Pancreas (tissue), 10 donors: ENCODE data around the gene CNR2. TPM values are rescaled to one million over a fixed set of nuclear protein-coding genes. Genes with fewer than 3 reads are reported as not detected.
A peak's percentile ranks its signal among the peaks of the same experiment; 100 is the strongest.

ENCODE experiments used
- ATAC-seq, 4 donors: fragments of 200-7000 bp; cut with Tn5 transposase; one replicate each; pipeline versions ENCODE4 v1.8.0 to v1.9.1; 2020; ENCODE audit warnings: mild to moderate bottlenecking in 4 of 4, moderate library complexity in 4 of 4
- DNase-seq, 6 donors: peaks; one replicate each; pipeline ENCODE4 v3.0.0-alpha.2; 2020
- FAIRE-seq: peaks from 2 replicates; lab custom pipeline; 2012; peaks lifted over from hg19 to GRCh38; lab: Jason Lieb, UNC
- H3K27ac ChIP-seq, 4 donors: fragments of 200-600 bp; sonication (generic); 1 replicate in 3 of 4; 2 replicates in 1 of 4; pipeline versions ENCODE4 v1.5.0 to v1.8.0; 2020
- H3K27me3 ChIP-seq, 4 donors: fragments of 200-600 bp; one replicate each; pipeline ENCODE4 v1.8.0; 2021
- H3K36me3 ChIP-seq, 3 donors: fragments of 200-600 bp; sonication (generic) in 1 of 3; one replicate each; pipeline versions ENCODE4 v1.5.0 to v1.8.0; 2020 to 2021
- H3K4me1 ChIP-seq, 3 donors: fragments of 200-600 bp; one replicate each; pipeline ENCODE4 v1.8.0; 2021
- H3K4me3 ChIP-seq, 4 donors: fragments of 200-600 bp; sonication (generic) in 2 of 4; one replicate each; pipeline versions ENCODE4 v1.5.0 to v1.8.0; 2020 to 2021
- H3K9me3 ChIP-seq, 4 donors: fragments of 200-600 bp; one replicate each; pipeline ENCODE4 v1.8.0; 2021
- WGBS, 2 donors: extraction: QIAGEN DNeasy Blood & Tissue Kit; methylation state at CpG; one replicate each; pipeline ENCODE4 v1.1.7; 2013; 5-methylcytosine and 5-hydroxymethylcytosine counted together
- intact Hi-C, 3 donors: fragments of 100-400 bp; cut with DNase I; formaldehyde crosslinking; loops; one replicate each; pipeline versions ENCODE4 v1.11.1 to v1.14.2; 2022
- polyA plus RNA-seq, 2 donors: library from polyadenylated mRNA; stranded (reverse); fragments of 200-250 nt; gene quantifications; one replicate each; pipeline ENCODE4 v1.2.3, GENCODE V29; 2013
- total RNA-seq, 6 donors: library from RNA; stranded (reverse); fragmentation: NEBNext Ultra II Directional in 4 of 6; extraction: Animal tissue kit (Norgen Biotek cat#: 25700) in 4 of 6; gene quantifications; one replicate each; pipeline versions ENCODE4 v1.2.1 to v1.2.4, GENCODE V29; 2021 to 2023
- TF ChIP-seq, protein P1 (sequence below), 4 donors: fragments of 200-600 bp; sonication (generic) in 3 of 4; IDR thresholded peaks; one replicate each; pipeline versions ENCODE4 v1.5.0 to v1.8.0; 2021; ENCODE audit warnings: antibody characterized with exemption in 4 of 4
- donor health status: healthy with polysubstance abuse.
- donor health status: DM: no; HTN: no; CAD: no; lungs with moderate emphysema.
- donor health status: DM: no; HTN: no; CAD: no.
- donor health status: control.
- donor health status: control.
- donor health status: Bipolar disorder and iron deficiency.
- donor health status: DM: yes; HTN: yes; CAD: no.
- donor health status: DM: no; HTN: no; CAD: no.
- donor health status: DM: no; HTN: no; CAD: no.
- donor health status: DM: yes; HTN: yes; CAD: no.

The CNR2 gene
- total and polyA plus RNA-seq, 8 donors, result not detected

- TF ChIP-seq, protein P1, sequence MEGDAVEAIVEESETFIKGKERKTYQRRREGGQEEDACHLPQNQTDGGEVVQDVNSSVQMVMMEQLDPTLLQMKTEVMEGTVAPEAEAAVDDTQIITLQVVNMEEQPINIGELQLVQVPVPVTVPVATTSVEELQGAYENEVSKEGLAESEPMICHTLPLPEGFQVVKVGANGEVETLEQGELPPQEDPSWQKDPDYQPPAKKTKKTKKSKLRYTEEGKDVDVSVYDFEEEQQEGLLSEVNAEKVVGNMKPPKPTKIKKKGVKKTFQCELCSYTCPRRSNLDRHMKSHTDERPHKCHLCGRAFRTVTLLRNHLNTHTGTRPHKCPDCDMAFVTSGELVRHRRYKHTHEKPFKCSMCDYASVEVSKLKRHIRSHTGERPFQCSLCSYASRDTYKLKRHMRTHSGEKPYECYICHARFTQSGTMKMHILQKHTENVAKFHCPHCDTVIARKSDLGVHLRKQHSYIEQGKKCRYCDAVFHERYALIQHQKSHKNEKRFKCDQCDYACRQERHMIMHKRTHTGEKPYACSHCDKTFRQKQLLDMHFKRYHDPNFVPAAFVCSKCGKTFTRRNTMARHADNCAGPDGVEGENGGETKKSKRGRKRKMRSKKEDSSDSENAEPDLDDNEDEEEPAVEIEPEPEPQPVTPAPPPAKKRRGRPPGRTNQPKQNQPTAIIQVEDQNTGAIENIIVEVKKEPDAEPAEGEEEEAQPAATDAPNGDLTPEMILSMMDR (IDR thresholded peaks at IDR 0.05), result no peak
- WGBS, 2 donors, result 87% methylated on average over 11 of the region's 11 CpGs
- intact Hi-C loops, result no loop called here
- no peak for ATAC-seq
- DNase-seq, result no peak
- no peaks in the 10 kb centered on the region for H3K9me3 ChIP-seq
- H3K27me3 ChIP-seq, result no peaks in the 10 kb centered on the region
- H3K27ac ChIP-seq, result no peak overlapping the region
- no peak for FAIRE-seq
- H3K4me1 ChIP-seq, result peaks cover 0 to 12% (median 11%) of the 10 kb centered on the region in 3 donors
- no peaks in the 10 kb centered on the region for H3K36me3 ChIP-seq
- no peak overlapping the region for H3K4me3 ChIP-seq
Observed at GRCh38 chr1:23924601-23925000, 11.4 kb upstream of the CNR2 start.

DNA sequence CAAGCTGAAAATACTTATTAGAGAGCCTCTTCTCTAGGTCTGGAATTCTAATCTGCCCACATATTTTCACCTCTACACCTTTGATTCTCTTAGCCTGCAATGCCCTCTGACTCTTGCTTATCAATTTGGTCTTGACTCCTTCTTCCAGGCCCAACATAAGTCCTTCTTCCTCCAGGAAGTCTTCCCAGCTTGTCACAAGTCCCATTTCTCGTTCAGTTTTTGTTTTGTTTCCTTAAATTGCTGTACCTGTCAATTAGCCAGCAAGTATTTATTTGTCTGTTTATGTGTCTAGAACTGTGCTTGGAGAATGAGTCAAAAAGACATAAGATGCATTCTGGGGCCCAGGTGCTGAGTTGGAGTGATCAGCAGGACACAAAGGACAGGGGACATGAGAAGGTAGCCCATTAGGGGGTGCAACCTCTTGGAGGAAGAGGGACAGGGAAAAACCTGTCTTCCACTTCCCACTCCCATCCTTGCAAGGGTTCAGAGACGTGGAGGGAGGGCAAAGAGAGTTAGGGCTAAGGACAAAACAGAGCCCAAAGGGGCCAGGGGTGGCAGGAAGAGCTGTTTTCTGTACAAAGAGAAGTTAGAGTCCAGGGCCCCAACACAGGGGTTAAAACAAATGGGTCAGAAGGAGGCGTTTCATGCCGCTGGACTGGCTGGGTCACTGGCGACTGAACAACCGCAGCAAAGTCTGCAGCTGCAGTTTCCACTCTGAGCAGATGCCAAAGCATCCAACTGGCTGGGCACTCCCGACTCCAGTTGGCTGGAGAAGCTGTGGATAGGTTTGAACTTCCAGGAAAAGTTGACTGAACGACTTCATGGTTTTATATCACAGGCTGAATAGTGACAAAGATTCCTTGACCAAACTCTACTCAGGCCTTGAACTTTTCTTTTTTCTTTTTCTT lies 10.7 kb upstream of the CNR2 start:
- no peak overlapping the region for H3K27ac ChIP-seq
- no peak for ATAC-seq

GRCh38 chr1:23922321-23922943 lies 9.3 kb upstream of the CNR2 start:
- Histone ChIP-seq H3K4me3 (no peak overlapping the region), H3K9me3 (no peaks in the 10 kb centered on the region), H3K4me1 (peaks cover 0 to 12% (median 11%) of the 10 kb centered on the region in 3 donors), H3K27ac (no peak overlapping the region), H3K27me3 (no peaks in the 10 kb centered on the region), H3K36me3 (no peaks in the 10 kb centered on the region)
- TF ChIP-seq, protein P1 (IDR thresholded peaks at IDR 0.05), result no peak
- 83 to 84% methylated on average over 8 of the region's 8 CpGs for WGBS, 2 donors
- FAIRE-seq (no peak), ATAC-seq (no peak), DNase-seq (no peak)
- intact Hi-C loops, result no loop called here

More for the DNA sequence above, 10.7 kb upstream of the CNR2 start:
- 23 to 27% methylated on average over 8 of the region's 8 CpGs for WGBS, 2 donors
- no peak overlapping the region for H3K4me3 ChIP-seq
- peaks cover 0 to 12% (median 11%) of the 10 kb centered on the region in 3 donors for H3K4me1 ChIP-seq
- FAIRE-seq (no peak), DNase-seq (no peak)
- no peaks in the 10 kb centered on the region for H3K36me3 ChIP-seq
- TF ChIP-seq, protein P1 (IDR thresholded peaks at IDR 0.05), result no peak
- intact Hi-C loops, result no loop called here
- H3K9me3 ChIP-seq, result no peaks in the 10 kb centered on the region
- H3K27me3 ChIP-seq, result no peaks in the 10 kb centered on the region

- H3K27ac ChIP-seq, result no peak overlapping the region
- DNase-seq (peak in 5 of 6 donors; percentile 34 to 62 (median 47)), ATAC-seq (peak; percentile 60 to 87 (median 80)), FAIRE-seq (no peak)
- H3K9me3 ChIP-seq, result no peaks in the 10 kb centered on the region
- H3K27me3 ChIP-seq, result no peaks in the 10 kb centered on the region
- H3K4me1 ChIP-seq, result peaks cover 0 to 12% (median 11%) of the 10 kb centered on the region in 3 donors
- no peak overlapping the region for H3K4me3 ChIP-seq
- H3K36me3 ChIP-seq, result no peaks in the 10 kb centered on the region
- TF ChIP-seq, protein P1 (IDR thresholded peaks at IDR 0.05), result peak in 3 of 4 donors; percentile 21 to 31 (median 25)
- intact Hi-C loops, result loop anchor here in 1 of 3 donors (10.0 kb wide), 1 partner anchor 142 kb away; the partner anchor contains the start of gene PITHD1
- WGBS, 2 donors, result 50 to 55% methylated on average over 12 of the region's 12 CpGs
Observed at GRCh38 chr1:23916209-23917131, 3.3 kb upstream of the CNR2 start.
